ENCODE measurements around the gene CNTN4.

- TF ChIP-seq CTCF (IDR thresholded peaks at IDR 0.05) (no peak), EZH2phosphoT487 (IDR thresholded peaks at IDR 0.05) (no peak), EZH2 (IDR thresholded peaks at IDR 0.05) (no peak)
These were observed 379.0 kb downstream of the CNTN4 start for GRCh38 chr3:2477620-2478019.
